Measurements from ENCODE around the gene PEAK1.

Gene PEAK1

GRCh38 chr15:77111789-77112188 is 308.1 kb downstream of the PEAK1 start:
- no peak for TF ChIP-seq CTCF (IDR thresholded peaks at IDR 0.05; ENCODE audit: control insufficient read depth, insufficient read depth, low read depth, low read length, missing control alignments)
- no peak for DNase-seq (ENCODE audit: low read depth)
- no peak overlapping the region for H3K4me3 ChIP-seq (ENCODE audit: control insufficient read depth, low read depth, low read length)

- DNase-seq (ENCODE audit: low read depth), result no peak
- no peak overlapping the region for H3K4me3 ChIP-seq (ENCODE audit: control insufficient read depth, low read depth, low read length)
- TF ChIP-seq CTCF (IDR thresholded peaks at IDR 0.05; ENCODE audit: control insufficient read depth, insufficient read depth, low read depth, low read length, missing control alignments), result peak; percentile 61
Measured at GRCh38 chr15:77107531-77108355, 312.2 kb downstream of the PEAK1 start.

GRCh38 chr15:77107068-77107467 is 312.8 kb downstream of the PEAK1 start:
- DNase-seq (ENCODE audit: low read depth), result no peak
- no peak overlapping the region for H3K4me3 ChIP-seq (ENCODE audit: control insufficient read depth, low read depth, low read length)
- TF ChIP-seq CTCF (IDR thresholded peaks at IDR 0.05; ENCODE audit: control insufficient read depth, insufficient read depth, low read depth, low read length, missing control alignments), result no peak

GRCh38 chr15:77104155-77104554 is 315.7 kb downstream of the PEAK1 start:
- H3K4me3 ChIP-seq (ENCODE audit: control insufficient read depth, low read depth, low read length), result no peak overlapping the region
- no peak for TF ChIP-seq CTCF (IDR thresholded peaks at IDR 0.05; ENCODE audit: control insufficient read depth, insufficient read depth, low read depth, low read length, missing control alignments)
- DNase-seq (ENCODE audit: low read depth), result peak; percentile 31

GRCh38 chr15:77099741-77100463 is 320.0 kb downstream of the PEAK1 start:
- no peak for TF ChIP-seq CTCF (IDR thresholded peaks at IDR 0.05; ENCODE audit: control insufficient read depth, insufficient read depth, low read depth, low read length, missing control alignments)
- H3K4me3 ChIP-seq (ENCODE audit: control insufficient read depth, low read depth, low read length), result no peak overlapping the region
- no peak for DNase-seq (ENCODE audit: low read depth)

- H3K4me3 ChIP-seq (ENCODE audit: control insufficient read depth, low read depth, low read length), result no peak overlapping the region
- TF ChIP-seq CTCF (IDR thresholded peaks at IDR 0.05; ENCODE audit: control insufficient read depth, insufficient read depth, low read depth, low read length, missing control alignments), result no peak
Measured at GRCh38 chr15:77098572-77098971, 321.3 kb downstream of the PEAK1 start.

More at GRCh38 chr15:77098572-77098971, 321.3 kb downstream of the PEAK1 start:
- no peak for DNase-seq (ENCODE audit: low read depth)

Measured in AG09309 (cell line).